GM18526 (cell line): ENCODE results near the gene BEND2.

ENCODE experiments used
- POLR2A ChIP-seq: IDR thresholded peaks from 3 replicates; pipeline ENCODE4 v1.6.1; 2011; ENCODE audit not compliant: insufficient read length; ENCODE audit errors: extremely low read depth

The BEND2 gene

DNA sequence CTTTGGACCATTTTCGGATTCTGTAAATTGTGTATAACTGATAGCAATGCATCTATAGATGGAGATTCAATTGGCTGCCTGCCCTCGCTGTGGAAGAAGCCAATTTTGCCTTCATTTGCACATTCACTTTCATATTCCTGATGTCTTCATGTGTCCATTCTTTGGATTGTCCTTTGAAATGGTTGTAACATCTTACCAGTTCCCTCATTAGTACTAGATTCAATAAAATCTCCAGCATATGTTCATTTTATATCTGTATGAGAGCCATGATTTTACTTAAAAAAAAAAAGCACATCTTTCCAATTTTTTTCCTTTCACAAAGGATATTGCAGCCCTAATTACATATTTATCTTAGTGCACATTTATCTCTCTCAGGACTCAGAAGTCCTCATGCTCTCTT is 61.7 kb downstream of the BEND2 start:
- no peak for TF ChIP-seq POLR2A

DNA sequence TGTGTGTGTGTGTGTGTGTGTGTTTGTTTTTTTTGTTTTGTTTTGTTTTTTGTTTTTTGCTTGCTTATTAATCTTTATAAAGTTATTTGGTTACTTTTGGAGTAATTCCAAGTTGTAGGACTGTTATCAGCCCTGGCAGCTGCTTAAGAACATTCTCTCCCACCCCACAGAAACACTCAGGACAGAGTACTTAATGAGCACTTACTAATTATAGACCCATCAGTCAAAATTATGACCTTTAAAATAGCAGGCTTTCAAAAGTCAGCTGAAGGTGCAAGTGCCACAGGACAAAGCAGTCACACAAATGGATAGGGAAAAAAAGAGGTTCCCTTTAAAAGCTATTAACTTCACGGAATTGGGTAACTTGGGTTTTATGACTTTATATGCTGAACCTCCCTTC is 69.0 kb downstream of the BEND2 start:
- no peak for TF ChIP-seq POLR2A

DNA sequence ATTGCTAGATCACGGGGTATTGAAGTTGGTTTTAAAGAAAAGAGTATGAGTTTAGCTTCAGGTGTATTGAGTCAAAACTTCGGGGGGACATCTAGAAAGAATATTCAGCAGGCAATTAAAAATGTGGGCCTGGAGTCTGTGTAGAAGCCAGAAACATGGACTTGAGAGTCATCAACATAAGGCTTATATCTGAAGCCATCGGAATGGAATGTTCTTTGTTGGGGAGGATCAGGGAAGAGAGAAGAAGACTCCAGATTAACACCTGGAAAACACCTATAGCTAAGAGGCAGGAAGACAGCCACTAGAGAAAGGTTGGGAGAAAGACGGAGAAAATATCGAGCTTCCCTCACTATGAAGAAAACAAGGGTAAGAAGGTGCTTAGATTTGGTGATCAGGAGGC is 69.5 kb downstream of the BEND2 start:
- no peak for TF ChIP-seq POLR2A

DNA sequence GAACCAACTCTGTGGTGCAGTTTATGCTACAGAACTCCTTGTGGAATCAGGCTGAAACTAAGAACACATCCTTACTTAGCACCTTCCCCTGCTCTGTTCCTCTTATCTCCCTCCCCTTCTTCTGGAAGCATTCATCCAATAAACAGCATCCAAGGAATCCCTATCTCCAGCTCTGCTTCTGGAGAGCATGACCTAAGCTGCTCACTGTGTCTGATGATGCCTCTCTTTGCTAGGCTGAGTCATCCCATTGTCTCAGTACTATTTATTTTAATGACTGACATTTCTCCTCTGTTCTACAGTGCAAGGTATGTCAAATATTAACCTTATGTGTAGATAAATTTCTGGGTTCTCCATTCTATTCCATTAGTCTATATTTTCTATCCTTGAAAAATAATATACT is 71.2 kb downstream of the BEND2 start:
- no peak for TF ChIP-seq POLR2A

DNA sequence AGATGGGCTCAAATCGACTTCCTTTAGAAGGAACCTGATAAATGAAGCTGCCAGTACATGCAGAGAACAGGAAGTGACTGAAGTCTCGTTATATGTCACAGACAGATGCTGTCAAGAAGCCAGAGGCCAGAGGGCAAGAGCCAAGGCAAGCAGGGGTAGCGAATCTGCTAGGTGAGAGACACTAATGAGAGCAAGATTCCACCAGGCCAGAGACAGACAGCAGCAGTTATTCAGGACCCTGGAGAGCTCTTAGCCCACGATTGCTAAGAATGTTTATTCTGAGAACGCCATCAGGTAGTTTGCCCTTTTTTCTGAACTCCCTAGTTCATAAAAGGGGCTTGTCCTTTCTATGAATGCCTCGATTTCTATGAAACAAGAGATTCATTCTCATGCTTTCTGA is 73.7 kb downstream of the BEND2 start:
- no peak for TF ChIP-seq POLR2A

DNA sequence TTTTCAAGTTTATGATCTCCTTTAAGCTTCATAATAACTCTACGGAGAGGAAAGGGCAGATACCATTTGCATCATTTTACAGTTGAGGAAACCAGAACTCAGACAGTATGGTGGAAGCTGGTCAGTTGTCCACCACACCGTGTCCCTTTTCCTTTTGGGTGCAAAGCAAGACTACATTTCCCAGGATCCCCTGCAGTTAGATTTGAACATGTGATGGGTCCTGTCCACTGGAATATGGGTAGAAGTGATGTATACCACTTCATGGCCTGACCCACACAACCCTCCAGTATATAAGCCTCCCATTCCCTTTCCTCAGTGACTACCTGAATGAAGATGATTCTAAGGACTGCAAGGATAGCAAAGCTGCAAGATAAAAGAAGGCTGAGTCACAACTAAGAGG is 74.7 kb downstream of the BEND2 start:
- no peak for TF ChIP-seq POLR2A

DNA sequence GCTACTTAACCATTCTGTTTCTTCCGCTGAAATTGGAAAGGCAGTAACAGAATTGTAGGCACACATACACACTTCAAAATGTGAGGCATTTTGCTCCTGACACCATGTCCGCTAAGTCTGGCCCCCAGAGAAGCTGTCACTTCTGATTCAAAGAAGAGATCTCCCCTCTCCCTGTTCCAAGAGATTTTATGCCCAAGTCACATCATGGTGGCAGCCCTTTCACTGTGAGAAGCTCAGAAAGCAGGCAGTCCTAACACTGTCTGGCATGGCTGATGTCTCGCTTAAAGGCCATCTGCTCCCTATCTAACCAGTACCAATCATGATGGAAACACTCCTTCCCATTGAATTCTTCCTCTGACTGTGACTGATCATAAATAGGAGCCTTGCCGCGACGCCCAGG is 83.9 kb downstream of the BEND2 start:
- TF ChIP-seq POLR2A: no peak

DNA sequence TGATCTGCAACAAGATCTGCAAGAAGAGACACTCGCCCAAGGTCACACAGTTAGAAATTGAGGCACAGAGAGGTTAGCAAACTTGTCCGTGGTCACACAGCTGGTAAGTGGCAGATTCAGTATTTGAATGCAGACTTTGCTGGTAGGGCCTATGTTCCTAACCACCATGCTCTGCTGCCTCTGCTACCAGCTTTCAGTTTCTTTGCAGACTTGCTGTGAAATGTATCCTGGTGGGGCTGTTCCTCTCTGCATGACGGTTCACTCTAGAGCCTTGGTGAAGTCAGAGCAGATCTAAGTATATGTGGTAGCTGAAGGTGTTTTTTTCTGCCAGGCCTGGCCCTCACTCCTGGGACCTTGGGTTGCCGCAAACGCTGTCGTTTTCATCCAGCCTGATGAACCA is 87.1 kb downstream of the BEND2 start:
- no peak for TF ChIP-seq POLR2A

DNA sequence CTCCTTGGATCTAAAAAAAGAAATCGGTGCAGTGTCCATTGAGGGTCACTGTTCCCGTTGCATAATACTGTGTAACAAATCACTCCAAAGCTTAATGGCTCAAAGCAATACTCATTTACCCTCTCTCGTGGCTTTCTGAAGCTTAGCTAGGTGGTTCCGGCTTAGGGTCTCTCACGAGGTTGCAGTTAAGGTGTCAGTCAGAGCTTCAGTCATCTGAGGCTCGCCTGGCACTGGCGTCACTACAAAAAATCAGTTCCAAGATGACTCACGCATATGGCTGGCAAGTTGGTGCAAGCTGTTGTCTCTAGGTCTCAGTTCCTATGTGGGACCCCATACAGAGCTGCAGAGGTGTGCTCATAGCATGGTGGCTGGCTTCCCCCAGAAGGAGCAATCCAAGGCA is 91.0 kb downstream of the BEND2 start:
- TF ChIP-seq POLR2A: no peak

DNA sequence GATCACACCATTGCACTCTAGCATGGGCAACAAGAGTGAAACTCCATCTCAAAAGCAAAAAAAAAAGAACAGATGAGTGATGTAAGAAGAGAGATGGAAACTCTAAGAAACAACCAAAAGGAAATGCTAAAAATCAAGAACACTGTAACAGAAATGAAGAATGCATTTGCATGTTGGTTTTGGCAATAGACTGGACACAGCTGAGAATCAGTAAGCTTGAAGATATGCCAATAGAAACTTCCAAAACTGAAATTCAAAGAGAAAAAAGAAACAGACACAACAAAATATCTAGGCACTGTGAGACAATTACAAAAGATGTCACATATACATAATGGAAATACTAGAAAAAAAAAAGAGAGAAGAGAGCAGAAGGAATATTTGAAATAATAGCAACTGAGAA is 93.7 kb downstream of the BEND2 start:
- no peak for TF ChIP-seq POLR2A

DNA sequence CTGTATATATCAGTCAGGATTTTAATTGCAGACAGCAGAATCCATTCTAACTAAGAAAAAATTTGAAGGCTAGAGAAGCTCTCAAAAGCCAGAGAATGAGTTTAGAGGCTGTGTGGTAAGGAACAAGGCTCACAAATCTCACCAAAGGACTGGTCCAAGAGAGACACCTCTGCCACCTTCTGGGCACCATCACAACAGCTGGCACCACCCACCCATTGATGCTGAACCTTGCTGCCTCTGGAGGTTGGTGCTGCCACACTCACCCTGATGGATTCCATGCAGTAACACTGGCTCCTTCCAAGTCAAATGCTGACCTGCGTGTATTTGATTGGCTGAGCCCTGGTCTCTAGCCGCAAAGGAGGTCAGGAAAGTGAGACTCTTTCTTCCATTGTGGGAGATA is 100.8 kb downstream of the BEND2 start:
- no peak for TF ChIP-seq POLR2A
